SU-DHL-6 (cell line): ENCODE measurements around the gene LDAH.

ENCODE experiments used
- H2AFZ ChIP-seq: fragments of 200-600 bp; sonication (generic); 2 replicates; pipeline ENCODE4 v1.6.1; 2014; ENCODE audit warnings: low read depth, mild to moderate bottlenecking, moderate library complexity, mixed read lengths, antibody characterized with exemption, low read length; ENCODE audit not compliant: severe bottlenecking
- H3F3A ChIP-seq: fragments of 200-600 bp; shearing (Covaris generic); 2 replicates; pipeline ENCODE4 v1.6.0; 2016; ENCODE audit warnings: antibody characterized with exemption, mild to moderate bottlenecking; ENCODE audit not compliant: insufficient read depth
- H3K27ac ChIP-seq: fragments of 200-600 bp; sonication (generic); 2 replicates; pipeline ENCODE4 v1.5.1; 2016; ENCODE audit warnings: low read depth, mild to moderate bottlenecking, low read length, moderate library complexity, mixed read lengths
- H3K27me3 ChIP-seq: fragments of 200-600 bp; sonication (generic), shearing (Covaris generic); 2 replicates; pipeline ENCODE4 v1.6.0; 2014; ENCODE audit warnings: mild to moderate bottlenecking, low read length
- H3K36me3 ChIP-seq: fragments of 200-600 bp; sonication (generic); 2 replicates; pipeline ENCODE4 v1.6.1; 2014; ENCODE audit warnings: mild to moderate bottlenecking, low read length, mixed read lengths
- H3K4me2 ChIP-seq: fragments of 300-600, 200-600 bp; shearing (Covaris generic), sonication (generic); 2 replicates; pipeline ENCODE4 v1.6.0; 2014; ENCODE audit warnings: low read length, low read depth, mild to moderate bottlenecking; ENCODE audit not compliant: poor library complexity, severe bottlenecking
- H3K4me3 ChIP-seq: fragments of 200-600 bp; sonication (generic); 2 replicates; pipeline ENCODE4 v1.5.1; 2014; ENCODE audit warnings: antibody characterized with exemption, low read length, mild to moderate bottlenecking, mixed read lengths; ENCODE audit not compliant: insufficient read depth, poor library complexity, severe bottlenecking
- H3K79me2 ChIP-seq: fragments of 200-600 bp; sonication (generic); 2 replicates; pipeline ENCODE4 v1.6.1; 2014; ENCODE audit warnings: mild to moderate bottlenecking, low read length, moderate library complexity; ENCODE audit not compliant: insufficient read depth
- H3K9ac ChIP-seq: fragments of 200-600 bp; sonication (generic); 2 replicates; pipeline ENCODE4 v1.7.0; 2014; ENCODE audit warnings: mild to moderate bottlenecking, low read length
- H3K9me2 ChIP-seq: fragments of 200-600 bp; sonication (generic); replicated peaks from 2 replicates; pipeline ENCODE4 v1.6.1; 2014; ENCODE audit warnings: low read length; ENCODE audit not compliant: insufficient read depth
- H3K9me3 ChIP-seq: fragments of 200-600 bp; sonication (generic); 2 replicates; pipeline ENCODE4 v1.6.1; 2014; ENCODE audit warnings: low read length, mixed read lengths; ENCODE audit not compliant: insufficient read depth
- H4K20me1 ChIP-seq: fragments of 200-600 bp; sonication (generic); 2 replicates; pipeline ENCODE4 v1.6.1; 2014; ENCODE audit warnings: low read depth, mild to moderate bottlenecking, antibody characterized with exemption, low read length, moderate library complexity, mixed read lengths
- CTCF ChIP-seq: fragments of 200-600 bp; sonication (generic); IDR thresholded peaks from one replicate; pipeline ENCODE4 v1.5.1; 2017; ENCODE audit warnings: antibody characterized with exemption, mild to moderate bottlenecking, low read length, moderate library complexity; ENCODE audit not compliant: insufficient read depth, poor library complexity, severe bottlenecking
- EZH2phosphoT487 ChIP-seq: fragments of 200-600 bp; sonication (generic), shearing (Covaris generic); conservative IDR thresholded peaks from 2 replicates; pipeline ENCODE4 v1.6.1; 2018; ENCODE audit warnings: mild to moderate bottlenecking, antibody characterized with exemption, low read length, moderate library complexity, mixed read lengths

Gene LDAH

GRCh38 chr2:20653695-20654534 lies 169.0 kb downstream of the LDAH start:
- Histone ChIP-seq H4K20me1 (no peaks in the 10 kb centered on the region), H3K27me3 (no peaks in the 10 kb centered on the region), H3F3A (no peaks in the 10 kb centered on the region), H3K9me2 (no peaks in the 10 kb centered on the region), H3K36me3 (no peaks in the 10 kb centered on the region), H3K9me3 (no peaks in the 10 kb centered on the region), H2AFZ (no peak overlapping the region), H3K4me2 (no peak overlapping the region), H3K79me2 (no peaks in the 10 kb centered on the region), H3K4me3 (no peak overlapping the region), H3K27ac (no peak overlapping the region), H3K9ac (no peak overlapping the region)
- TF ChIP-seq CTCF = no peak
- no peak for TF ChIP-seq EZH2phosphoT487

GRCh38 chr2:20652673-20653575 lies 170.0 kb downstream of the LDAH start:
- Histone ChIP-seq H3K79me2 (no peaks in the 10 kb centered on the region), H3K9ac (no peak overlapping the region), H3K36me3 (no peaks in the 10 kb centered on the region), H4K20me1 (no peaks in the 10 kb centered on the region), H3K4me2 (no peak overlapping the region), H3K27ac (no peak overlapping the region), H2AFZ (no peak overlapping the region), H3F3A (no peaks in the 10 kb centered on the region), H3K9me3 (no peaks in the 10 kb centered on the region), H3K4me3 (no peak overlapping the region), H3K27me3 (no peaks in the 10 kb centered on the region), H3K9me2 (no peaks in the 10 kb centered on the region)
- no peak for TF ChIP-seq CTCF
- TF ChIP-seq EZH2phosphoT487 = no peak

- H3K4me2 ChIP-seq = no peak overlapping the region
Measured at GRCh38 chr2:20652141-20652540, 170.8 kb downstream of the LDAH start.

More at GRCh38 chr2:20652141-20652540, 170.8 kb downstream of the LDAH start:
- Histone ChIP-seq H3K9me3 (no peaks in the 10 kb centered on the region), H3K27me3 (no peaks in the 10 kb centered on the region), H2AFZ (no peak overlapping the region), H3K27ac (no peak overlapping the region), H3F3A (no peaks in the 10 kb centered on the region), H3K79me2 (no peaks in the 10 kb centered on the region), H3K4me3 (no peak overlapping the region), H4K20me1 (no peaks in the 10 kb centered on the region), H3K36me3 (no peaks in the 10 kb centered on the region), H3K9ac (no peak overlapping the region), H3K9me2 (no peaks in the 10 kb centered on the region)
- TF ChIP-seq EZH2phosphoT487 (no peak), CTCF (no peak)
